OCI-LY7 (cell line): Measurements from ENCODE around the gene HEPHL1. TPM values are rescaled to one million over a fixed set of nuclear protein-coding genes. Genes with fewer than 3 reads are reported as not detected.

Experiments
- BruUV-seq: library from RNA; stranded (reverse); fragments of 400-500 nt; replicated peaks from 2 replicates; lab custom pipeline; 2021; lab: Mats Ljungman, UMichigan
- CTCF ChIA-PET: fragments of 300-600 bp; sonication (Branson Sonifier 250); formaldehyde crosslinking; loops from one replicate; lab custom pipeline; 2022; ENCODE audit warnings: antibody characterized with exemption; ENCODE audit not compliant: unreplicated experiment; lab: Charles Lee
- POLR2A ChIA-PET: fragments of 300-600 bp; sonication (Branson Sonifier 250); formaldehyde crosslinking; loops from one replicate; lab custom pipeline; 2022; ENCODE audit warnings: antibody characterized with exemption; lab: Charles Lee
- DNase-seq: peaks from one replicate; pipeline ENCODE4 v3.0.0-alpha.2; 2015; ENCODE audit warnings: low spot score
- H2AFZ ChIP-seq: fragments of 200-600 bp; sonication (generic), shearing (Covaris generic); 2 replicates; pipeline ENCODE4 v1.6.1; 2014; ENCODE audit warnings: mild to moderate bottlenecking, antibody characterized with exemption, low read length, moderate library complexity
- H3K27ac ChIP-seq: fragments of 200-600 bp; sonication (generic); 2 replicates; pipeline ENCODE4 v1.5.1; 2014; ENCODE audit warnings: mixed run types, low read depth, mild to moderate bottlenecking, moderate library complexity, low read length, inconsistent platforms; ENCODE audit not compliant: poor library complexity, severe bottlenecking
- H3K36me3 ChIP-seq: fragments of 200-600 bp; sonication (generic); 2 replicates; pipeline ENCODE4 v1.6.1; 2014; ENCODE audit warnings: mild to moderate bottlenecking, antibody characterized with exemption, low read length, moderate library complexity, mixed read lengths; ENCODE audit not compliant: insufficient read depth
- H3K4me1 ChIP-seq: fragments of 200-600 bp; sonication (generic); 2 replicates; pipeline ENCODE4 v1.5.1; 2014; ENCODE audit warnings: mild to moderate bottlenecking, low read length; ENCODE audit not compliant: insufficient read depth, poor library complexity, severe bottlenecking
- H3K4me2 ChIP-seq: fragments of 200-600 bp; sonication (generic); 2 replicates; pipeline ENCODE4 v1.6.1; 2014; ENCODE audit warnings: mild to moderate bottlenecking, low read length
- H3K4me3 ChIP-seq: fragments of 200-600 bp; sonication (generic); 2 replicates; pipeline ENCODE4 v1.5.1; 2014; ENCODE audit warnings: mild to moderate bottlenecking, low read depth, low read length; ENCODE audit not compliant: poor library complexity, severe bottlenecking
- H3K79me2 ChIP-seq: fragments of 200-600 bp; sonication (generic); 2 replicates; pipeline ENCODE4 v1.6.1; 2016; ENCODE audit warnings: low read depth, mild to moderate bottlenecking, low read length, moderate library complexity, mixed read lengths; ENCODE audit not compliant: insufficient read depth
- H3K9me2 ChIP-seq: fragments of 200-600 bp; sonication (generic); 2 replicates; pipeline ENCODE4 v1.6.1; 2016; ENCODE audit warnings: mild to moderate bottlenecking, low read length, mixed read lengths; ENCODE audit not compliant: insufficient read depth
- H3K9me3 ChIP-seq: fragments of 200-600 bp; sonication (generic); 2 replicates; pipeline ENCODE4 v1.6.1; 2014; ENCODE audit warnings: mild to moderate bottlenecking, mixed run types, low read length, mixed read lengths
- H4K20me1 ChIP-seq: fragments of 200-600 bp; sonication (generic); 2 replicates; pipeline ENCODE4 v1.6.1; 2014; ENCODE audit warnings: mild to moderate bottlenecking, antibody characterized with exemption, low read length, moderate library complexity, mixed read lengths; ENCODE audit not compliant: insufficient read depth
- EZH2phosphoT487 ChIP-seq: fragments of 200-600 bp; sonication (generic); IDR thresholded peaks from 2 replicates; pipeline ENCODE4 v1.6.1; 2018; ENCODE audit warnings: low read depth, borderline replicate concordance, mild to moderate bottlenecking, mixed run types, antibody characterized with exemption, low read length, moderate library complexity, mixed read lengths
- intact Hi-C: fragments of 100-400 bp; cut with micrococcal nuclease; formaldehyde crosslinking; loops from one replicate; pipeline ENCODE4 v1.10.0; 2022; ENCODE audit not compliant: unreplicated experiment
- total RNA-seq, 2 experiments: library from RNA; depleted of rRNA in 1 of 2; stranded (reverse); fragments of >200 nt in 1 of 2; shearing (Covaris generic) in 1 of 2; gene quantifications; 2 replicates each; pipeline ENCODE4 v1.2.3, GENCODE V29; 2014 to 2022
- TF ChIP-seq, protein P1 (sequence below): fragments of 200-600 bp; sonication (generic); conservative IDR thresholded peaks from 2 replicates; pipeline ENCODE4 v1.5.1; 2014; ENCODE audit warnings: mild to moderate bottlenecking, antibody characterized with exemption, low read length, moderate library complexity, mixed read lengths

The HEPHL1 gene
- total RNA-seq, 2 experiments from 2014 or later: not detected

DNA sequence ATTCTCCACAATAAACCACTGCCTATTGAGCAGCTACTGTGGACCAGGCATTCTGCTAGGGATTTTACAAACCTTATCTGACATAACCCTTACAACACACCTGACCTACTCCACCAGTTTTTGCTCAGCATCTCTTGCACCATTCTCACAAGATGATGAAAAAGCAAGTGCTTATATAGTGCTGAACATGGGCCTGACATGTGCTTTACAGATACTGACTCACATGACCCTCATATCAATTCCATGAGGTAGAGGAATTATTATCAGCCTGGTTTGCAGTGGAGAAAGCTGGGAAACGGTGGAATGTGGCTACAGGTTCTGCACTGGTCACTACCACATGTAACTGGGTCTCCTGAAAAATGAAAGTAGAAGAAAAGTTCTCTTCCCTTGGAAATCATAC lies 69.9 kb downstream of the HEPHL1 start:
- no peaks in the 10 kb centered on the region for H4K20me1 ChIP-seq
- no peaks in the 10 kb centered on the region for H3K9me3 ChIP-seq
- H3K4me1 ChIP-seq: no peaks in the 10 kb centered on the region
- H3K4me3 ChIP-seq: no peak overlapping the region
- POLR2A ChIA-PET: no interaction called here
- no peak for TF ChIP-seq EZH2phosphoT487
- TF ChIP-seq, protein P1, sequence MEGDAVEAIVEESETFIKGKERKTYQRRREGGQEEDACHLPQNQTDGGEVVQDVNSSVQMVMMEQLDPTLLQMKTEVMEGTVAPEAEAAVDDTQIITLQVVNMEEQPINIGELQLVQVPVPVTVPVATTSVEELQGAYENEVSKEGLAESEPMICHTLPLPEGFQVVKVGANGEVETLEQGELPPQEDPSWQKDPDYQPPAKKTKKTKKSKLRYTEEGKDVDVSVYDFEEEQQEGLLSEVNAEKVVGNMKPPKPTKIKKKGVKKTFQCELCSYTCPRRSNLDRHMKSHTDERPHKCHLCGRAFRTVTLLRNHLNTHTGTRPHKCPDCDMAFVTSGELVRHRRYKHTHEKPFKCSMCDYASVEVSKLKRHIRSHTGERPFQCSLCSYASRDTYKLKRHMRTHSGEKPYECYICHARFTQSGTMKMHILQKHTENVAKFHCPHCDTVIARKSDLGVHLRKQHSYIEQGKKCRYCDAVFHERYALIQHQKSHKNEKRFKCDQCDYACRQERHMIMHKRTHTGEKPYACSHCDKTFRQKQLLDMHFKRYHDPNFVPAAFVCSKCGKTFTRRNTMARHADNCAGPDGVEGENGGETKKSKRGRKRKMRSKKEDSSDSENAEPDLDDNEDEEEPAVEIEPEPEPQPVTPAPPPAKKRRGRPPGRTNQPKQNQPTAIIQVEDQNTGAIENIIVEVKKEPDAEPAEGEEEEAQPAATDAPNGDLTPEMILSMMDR: no peak
- no peak overlapping the region for H3K27ac ChIP-seq
- H3K4me2 ChIP-seq: no peak overlapping the region
- intact Hi-C loops: no loop called here
- DNase-seq: no peak
- no peaks in the 10 kb centered on the region for H3K36me3 ChIP-seq
- CTCF ChIA-PET: no interaction called here
- no peaks in the 10 kb centered on the region for H3K9me2 ChIP-seq
- no peak overlapping the region for H2AFZ ChIP-seq
- BruUV-seq: no TSS peak
- no peaks in the 10 kb centered on the region for H3K79me2 ChIP-seq

DNA sequence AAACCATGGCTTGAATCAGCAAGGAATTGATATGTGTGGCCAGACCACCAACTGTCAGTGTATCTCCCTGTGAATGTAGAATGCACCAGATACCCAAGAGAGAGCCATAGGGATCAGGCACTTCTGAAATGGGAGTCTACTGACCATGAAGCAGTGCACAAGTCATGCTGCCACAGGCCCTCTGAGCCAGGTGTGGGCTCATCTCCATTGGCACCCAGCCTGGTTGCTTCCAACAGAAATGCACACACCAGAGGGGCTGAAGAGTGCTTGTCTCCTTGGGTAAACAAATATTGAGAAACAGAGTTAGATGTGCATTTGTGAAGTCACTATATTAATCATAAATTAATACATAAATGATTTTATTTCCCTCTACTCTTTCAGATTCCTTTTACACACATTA lies 79.1 kb downstream of the HEPHL1 start:
- H3K36me3 ChIP-seq: no peaks in the 10 kb centered on the region
- CTCF ChIA-PET: no interaction called here
- POLR2A ChIA-PET: no interaction called here
- no TSS peak for BruUV-seq
- no peak overlapping the region for H3K4me2 ChIP-seq
- intact Hi-C loops: no loop called here
- no peaks in the 10 kb centered on the region for H3K9me2 ChIP-seq
- H2AFZ ChIP-seq: no peak overlapping the region
- H3K4me1 ChIP-seq: no peaks in the 10 kb centered on the region
- no peak overlapping the region for H3K4me3 ChIP-seq
- H3K9me3 ChIP-seq: no peaks in the 10 kb centered on the region
- H4K20me1 ChIP-seq: no peaks in the 10 kb centered on the region
- TF ChIP-seq EZH2phosphoT487: no peak
- TF ChIP-seq, protein P1: no peak
- H3K27ac ChIP-seq: no peak overlapping the region
- no peak for DNase-seq
- H3K79me2 ChIP-seq: no peaks in the 10 kb centered on the region

DNA sequence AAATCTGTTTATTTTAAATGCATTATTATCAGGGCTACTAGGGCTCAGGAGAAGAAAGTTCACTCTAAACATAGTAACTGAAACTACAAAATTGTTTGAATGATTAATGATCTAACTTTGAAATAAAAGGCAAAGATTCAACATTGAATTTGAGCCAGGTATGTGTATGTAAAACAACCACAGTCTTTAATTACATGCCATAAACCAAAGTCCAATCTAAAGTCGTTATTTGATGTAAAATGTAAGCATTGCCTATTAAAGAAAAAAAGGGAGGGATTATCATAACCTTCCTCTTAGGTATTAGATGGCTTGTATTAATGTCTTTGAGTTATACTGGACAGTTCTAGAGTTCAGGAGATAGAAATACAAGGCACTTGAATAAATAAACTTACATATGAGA lies 82.3 kb downstream of the HEPHL1 start:
- ChIA-PET POLR2A (no interaction called here), CTCF (no interaction called here)
- no peak for DNase-seq
- Histone ChIP-seq H2AFZ (no peak overlapping the region), H3K4me2 (no peak overlapping the region), H3K36me3 (no peaks in the 10 kb centered on the region), H3K9me3 (no peaks in the 10 kb centered on the region), H3K9me2 (no peaks in the 10 kb centered on the region), H3K27ac (no peak overlapping the region), H3K4me1 (no peaks in the 10 kb centered on the region), H3K4me3 (no peak overlapping the region), H3K79me2 (no peaks in the 10 kb centered on the region), H4K20me1 (no peaks in the 10 kb centered on the region)
- BruUV-seq: no TSS peak
- TF ChIP-seq, protein P1: no peak
- TF ChIP-seq EZH2phosphoT487: no peak
- intact Hi-C loops: no loop called here
